ENCODE measurements around the gene NCK2. TPM values are rescaled to one million over a fixed set of nuclear protein-coding genes. Genes with fewer than 3 reads are reported as not detected.

NCK2 gene
- total and polyA plus RNA-seq, 4 donors, result 19.3 to 54.4 (median 33.9) TPM

DNA sequence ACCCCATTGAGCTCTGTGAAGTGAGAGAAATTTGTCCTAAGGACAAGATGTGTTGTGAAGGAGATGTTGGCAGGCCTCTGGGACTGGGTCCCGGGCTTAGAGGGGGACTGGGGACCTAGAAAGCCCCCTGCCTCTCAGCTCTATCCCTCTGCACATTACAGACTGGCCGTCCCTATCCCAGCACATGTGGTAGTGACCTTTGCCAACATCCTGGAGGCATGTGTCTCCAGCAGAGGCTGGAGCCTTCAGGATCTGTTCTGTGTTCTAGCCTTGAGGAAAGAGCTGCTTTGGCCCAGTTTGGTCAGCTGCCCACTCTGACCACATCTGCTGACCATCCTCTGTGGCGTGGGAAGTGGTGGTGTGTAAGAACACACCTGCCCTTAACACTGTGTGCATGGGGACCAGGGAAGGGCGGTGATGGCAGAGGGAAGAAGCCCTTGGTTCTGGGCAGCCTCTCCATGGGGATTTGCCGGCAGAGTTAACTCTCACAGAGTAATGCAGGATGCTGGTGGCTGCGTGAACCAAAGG is 33.4 kb downstream of the NCK2 start:
- TF ChIP-seq, protein P1, sequence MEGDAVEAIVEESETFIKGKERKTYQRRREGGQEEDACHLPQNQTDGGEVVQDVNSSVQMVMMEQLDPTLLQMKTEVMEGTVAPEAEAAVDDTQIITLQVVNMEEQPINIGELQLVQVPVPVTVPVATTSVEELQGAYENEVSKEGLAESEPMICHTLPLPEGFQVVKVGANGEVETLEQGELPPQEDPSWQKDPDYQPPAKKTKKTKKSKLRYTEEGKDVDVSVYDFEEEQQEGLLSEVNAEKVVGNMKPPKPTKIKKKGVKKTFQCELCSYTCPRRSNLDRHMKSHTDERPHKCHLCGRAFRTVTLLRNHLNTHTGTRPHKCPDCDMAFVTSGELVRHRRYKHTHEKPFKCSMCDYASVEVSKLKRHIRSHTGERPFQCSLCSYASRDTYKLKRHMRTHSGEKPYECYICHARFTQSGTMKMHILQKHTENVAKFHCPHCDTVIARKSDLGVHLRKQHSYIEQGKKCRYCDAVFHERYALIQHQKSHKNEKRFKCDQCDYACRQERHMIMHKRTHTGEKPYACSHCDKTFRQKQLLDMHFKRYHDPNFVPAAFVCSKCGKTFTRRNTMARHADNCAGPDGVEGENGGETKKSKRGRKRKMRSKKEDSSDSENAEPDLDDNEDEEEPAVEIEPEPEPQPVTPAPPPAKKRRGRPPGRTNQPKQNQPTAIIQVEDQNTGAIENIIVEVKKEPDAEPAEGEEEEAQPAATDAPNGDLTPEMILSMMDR (IDR thresholded peaks at IDR 0.05; ENCODE audit: control extremely low read depth, extremely low read depth), result no peak
- Histone ChIP-seq H3K9ac (ENCODE audit: insufficient read depth in 1 of 2, low read length in 2 of 2) (no peak overlapping the region), H3K9me3 (ENCODE audit: control insufficient read depth in 4 of 4, insufficient read depth in 3 of 4, low read length in 3 of 4) (no peaks in the 10 kb centered on the region), H3K4me1 (ENCODE audit: control insufficient read depth in 5 of 5, insufficient read depth in 5 of 5, low read length in 5 of 5) (peaks cover 8 to 36% (median 15%) of the 10 kb centered on the region in 5 donors), H3K27me3 (ENCODE audit: control insufficient read depth in 3 of 3, insufficient read depth in 3 of 3, low read length in 2 of 3) (no peaks in the 10 kb centered on the region), H3K4me3 (no peak overlapping the region), H3K36me3 (ENCODE audit: control insufficient read depth in 4 of 4, insufficient read depth in 4 of 4, low read length in 4 of 4) (peaks cover 0 to 7% (median 0%) of the 10 kb centered on the region in 4 donors), H3K27ac (ENCODE audit: low read depth in 1 of 2, low read length in 1 of 2) (peak overlapping the region in 1 of 2 donors; percentile 53)
- DNase-seq (no peak), ATAC-seq (ENCODE audit: insufficient read depth, low FRiP score) (no peak)
- 86 to 92% methylated on average over 6 of the region's 6 CpGs for WGBS, 2 donors

DNA sequence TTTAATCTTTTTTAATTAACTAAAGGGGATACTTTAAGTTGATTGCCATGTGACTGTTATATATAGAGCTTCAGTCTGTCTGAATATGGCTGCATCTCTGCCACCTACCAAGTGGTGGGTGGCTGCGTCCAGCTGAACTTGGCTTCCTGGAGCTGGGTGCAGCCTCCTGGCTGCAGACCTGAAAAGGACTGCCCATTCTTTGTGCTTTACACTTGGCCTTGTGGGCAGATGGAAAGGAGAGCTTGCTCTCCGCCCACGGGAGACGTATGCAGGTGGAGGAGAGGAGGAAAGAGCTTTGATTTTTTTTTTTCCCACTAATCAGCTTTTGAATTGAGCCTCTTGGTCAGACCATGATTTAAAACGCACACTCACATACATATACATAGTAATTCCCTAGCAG is 34.7 kb downstream of the NCK2 start:
- TF ChIP-seq, protein P1 (IDR thresholded peaks at IDR 0.05; ENCODE audit: control extremely low read depth, extremely low read depth), result no peak
- no peaks in the 10 kb centered on the region for H3K9me3 ChIP-seq (ENCODE audit: control insufficient read depth in 4 of 4, insufficient read depth in 3 of 4, low read length in 3 of 4)
- 64 to 80% methylated on average over 5 of the region's 5 CpGs for WGBS, 2 donors
- H3K9ac ChIP-seq (ENCODE audit: insufficient read depth in 1 of 2, low read length in 2 of 2), result no peak overlapping the region
- no peak for ATAC-seq (ENCODE audit: insufficient read depth, low FRiP score)
- H3K27ac ChIP-seq (ENCODE audit: low read depth in 1 of 2, low read length in 1 of 2), result no peak overlapping the region
- DNase-seq, result no peak
- H3K27me3 ChIP-seq (ENCODE audit: control insufficient read depth in 3 of 3, insufficient read depth in 3 of 3, low read length in 2 of 3), result no peaks in the 10 kb centered on the region
- peaks cover 0 to 7% (median 0%) of the 10 kb centered on the region in 4 donors for H3K36me3 ChIP-seq (ENCODE audit: control insufficient read depth in 4 of 4, insufficient read depth in 4 of 4, low read length in 4 of 4)
- H3K4me3 ChIP-seq, result no peak overlapping the region
- peaks cover 8 to 33% (median 15%) of the 10 kb centered on the region in 5 donors for H3K4me1 ChIP-seq (ENCODE audit: control insufficient read depth in 5 of 5, insufficient read depth in 5 of 5, low read length in 5 of 5)

GRCh38 chr2:105780606-105781005 is 35.9 kb downstream of the NCK2 start:
- H3K4me1 ChIP-seq (ENCODE audit: control insufficient read depth in 5 of 5, insufficient read depth in 5 of 5, low read length in 5 of 5), result peaks cover 8 to 31% (median 15%) of the 10 kb centered on the region in 5 donors
- H3K4me3 ChIP-seq, result no peak overlapping the region
- no peaks in the 10 kb centered on the region for H3K27me3 ChIP-seq (ENCODE audit: control insufficient read depth in 3 of 3, insufficient read depth in 3 of 3, low read length in 2 of 3)
- ATAC-seq (ENCODE audit: insufficient read depth, low FRiP score) (no peak), DNase-seq (no peak)
- H3K9ac ChIP-seq (ENCODE audit: insufficient read depth in 1 of 2, low read length in 2 of 2), result no peak overlapping the region
- no peak overlapping the region for H3K27ac ChIP-seq (ENCODE audit: low read depth in 1 of 2, low read length in 1 of 2)
- WGBS, 2 donors, result 46 to 63% methylated on average over 5 of the region's 5 CpGs
- TF ChIP-seq, protein P1 (IDR thresholded peaks at IDR 0.05; ENCODE audit: control extremely low read depth, extremely low read depth), result no peak
- peaks cover 0 to 7% (median 0%) of the 10 kb centered on the region in 4 donors for H3K36me3 ChIP-seq (ENCODE audit: control insufficient read depth in 4 of 4, insufficient read depth in 4 of 4, low read length in 4 of 4)
- no peaks in the 10 kb centered on the region for H3K9me3 ChIP-seq (ENCODE audit: control insufficient read depth in 4 of 4, insufficient read depth in 3 of 4, low read length in 3 of 4)
